Stomach smooth muscle (tissue), 2 donors: ENCODE results near the gene ZNF197.
"Not testable (repeated sequence)": the region's sequence is repeated elsewhere in the genome, so short reads cannot be mapped to it uniquely, and the experiment has no call there.

Experiments
- H3K27ac ChIP-seq: one replicate; pipeline ENCODE4 v1.7.0; 2013; ENCODE audit warnings: mild to moderate bottlenecking, low read length, inconsistent platforms
- H3K27me3 ChIP-seq, 2 donors: one replicate each; pipeline ENCODE4 v1.7.0; 2013; ENCODE audit warnings: low read length in 2 of 2; ENCODE audit not compliant: insufficient read depth in 2 of 2, control insufficient read depth in 1 of 2
- H3K36me3 ChIP-seq, 2 donors: one replicate each; pipeline ENCODE4 v1.7.0; 2013; ENCODE audit warnings: low read length in 2 of 2; ENCODE audit not compliant: control insufficient read depth in 2 of 2, insufficient read depth in 2 of 2
- H3K4me1 ChIP-seq: one replicate; pipeline ENCODE4 v1.7.0; 2013; ENCODE audit warnings: low read length; ENCODE audit not compliant: control insufficient read depth, insufficient read depth
- H3K4me3 ChIP-seq, 2 donors: one replicate each; pipeline ENCODE4 v1.7.0; 2013; ENCODE audit warnings: low read length in 2 of 2
- H3K9ac ChIP-seq, 2 donors: one replicate each; pipeline ENCODE4 v1.7.0; 2013; ENCODE audit warnings: low read length in 2 of 2, mild to moderate bottlenecking in 1 of 2
- H3K9me3 ChIP-seq, 2 donors: one replicate each; pipeline ENCODE4 v1.7.0; 2013; ENCODE audit warnings: low read length in 2 of 2; ENCODE audit not compliant: control insufficient read depth in 2 of 2
- donor health status: healthy.
- donor health status: Pancreatic carcinoma.

The ZNF197 gene

GRCh38 chr3:44661189-44661588 lies 36.4 kb downstream of the ZNF197 start:
- Histone ChIP-seq H3K36me3 (peaks cover 42 to 44% of the 10 kb centered on the region in 2 donors), H3K9ac (no peak overlapping the region), H3K27me3 (no peaks in the 10 kb centered on the region), H3K9me3 (peaks cover 19 to 21% of the 10 kb centered on the region in 2 donors), H3K4me1 (no peaks in the 10 kb centered on the region), H3K27ac (no peak overlapping the region), H3K4me3 (no peak overlapping the region)

DNA sequence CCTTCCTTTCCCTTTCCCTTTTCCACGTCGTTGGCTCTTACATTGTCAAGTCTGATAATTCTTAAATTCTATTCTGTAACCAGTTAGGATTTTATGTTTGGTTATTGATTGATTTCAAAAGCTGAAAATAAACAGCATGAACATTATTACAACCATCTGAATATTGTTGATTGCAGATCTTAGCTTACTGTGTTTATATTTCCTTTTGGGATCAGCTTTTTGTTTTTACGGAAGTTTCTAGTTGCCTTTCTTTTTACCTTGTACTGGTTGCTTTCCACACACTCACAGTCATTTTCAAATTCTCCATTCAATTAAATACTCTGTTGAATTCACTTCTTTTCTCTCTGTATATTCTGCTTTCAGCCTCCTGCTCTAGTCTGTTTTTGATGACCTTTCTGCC lies 40.3 kb downstream of the ZNF197 start:
- Histone ChIP-seq H3K9me3 (peaks cover 4 to 8% of the 10 kb centered on the region in 2 donors), H3K4me1 (no peaks in the 10 kb centered on the region), H3K9ac (no peak overlapping the region), H3K36me3 (peaks cover 8 to 9% of the 10 kb centered on the region in 2 donors), H3K27ac (no peak overlapping the region), H3K4me3 (no peak overlapping the region), H3K27me3 (no peaks in the 10 kb centered on the region)

GRCh38 chr3:44666346-44666745 lies 41.5 kb downstream of the ZNF197 start:
- Histone ChIP-seq H3K36me3 (peaks cover under 1% of the 10 kb centered on the region in 2 donors), H3K27me3 (no peaks in the 10 kb centered on the region), H3K9ac (no peak overlapping the region), H3K9me3 (peaks cover 0 to 4% of the 10 kb centered on the region in 2 donors), H3K4me1 (no peaks in the 10 kb centered on the region), H3K4me3 (no peak overlapping the region), H3K27ac (no peak overlapping the region)

DNA sequence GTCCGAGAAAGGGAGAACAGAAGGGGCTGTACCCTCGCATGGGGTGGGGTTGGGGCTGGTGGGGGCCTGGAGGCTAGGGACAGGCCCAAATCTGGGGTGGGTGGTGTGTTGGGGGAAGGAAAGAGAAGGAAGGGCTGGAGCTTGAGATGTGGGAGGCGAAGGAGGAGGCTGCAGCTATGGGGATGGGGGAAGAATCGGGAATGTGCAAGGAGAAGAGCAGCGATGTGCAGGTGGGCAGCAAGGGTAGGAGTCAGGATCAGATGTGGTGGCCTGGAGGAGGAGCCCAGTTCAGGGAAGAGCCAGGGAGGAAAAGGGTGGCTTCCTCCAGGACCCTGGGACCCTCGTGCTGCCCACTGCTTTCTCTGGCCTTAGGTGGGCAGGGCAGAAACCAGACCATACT lies 44.9 kb downstream of the ZNF197 start:
- no peaks in the 10 kb centered on the region for H3K36me3 ChIP-seq
- H3K9ac ChIP-seq, result no peak overlapping the region
- no peaks in the 10 kb centered on the region for H3K4me1 ChIP-seq
- H3K27me3 ChIP-seq, result no peaks in the 10 kb centered on the region
- H3K4me3 ChIP-seq, result no peak overlapping the region
- H3K9me3 ChIP-seq, result peaks cover 4 to 5% of the 10 kb centered on the region in 2 donors
- no peak overlapping the region for H3K27ac ChIP-seq

- H3K9me3 ChIP-seq, H3K4me1 ChIP-seq, H3K27ac ChIP-seq, H3K27me3 ChIP-seq, H3K9ac ChIP-seq, H3K36me3 ChIP-seq, H3K4me3 ChIP-seq: not testable (repeated sequence)
Observed at GRCh38 chr3:44673466-44673865, 48.6 kb downstream of the ZNF197 start.

- Histone ChIP-seq H3K36me3 (no peaks in the 10 kb centered on the region), H3K4me3 (no peak overlapping the region), H3K9me3 (peaks cover 0 to 5% of the 10 kb centered on the region in 2 donors), H3K27ac (no peak overlapping the region), H3K27me3 (no peaks in the 10 kb centered on the region), H3K9ac (no peak overlapping the region), H3K4me1 (no peaks in the 10 kb centered on the region)
Observed at GRCh38 chr3:44674211-44674610, 49.4 kb downstream of the ZNF197 start.

GRCh38 chr3:44678480-44679116 lies 53.8 kb downstream of the ZNF197 start:
- Histone ChIP-seq H3K9me3 (peaks cover 0 to 5% of the 10 kb centered on the region in 2 donors), H3K4me1 (no peaks in the 10 kb centered on the region), H3K27me3 (no peaks in the 10 kb centered on the region), H3K36me3 (peaks cover 0 to 9% of the 10 kb centered on the region in 2 donors), H3K9ac (no peak overlapping the region), H3K4me3 (no peak overlapping the region), H3K27ac (no peak overlapping the region)

DNA sequence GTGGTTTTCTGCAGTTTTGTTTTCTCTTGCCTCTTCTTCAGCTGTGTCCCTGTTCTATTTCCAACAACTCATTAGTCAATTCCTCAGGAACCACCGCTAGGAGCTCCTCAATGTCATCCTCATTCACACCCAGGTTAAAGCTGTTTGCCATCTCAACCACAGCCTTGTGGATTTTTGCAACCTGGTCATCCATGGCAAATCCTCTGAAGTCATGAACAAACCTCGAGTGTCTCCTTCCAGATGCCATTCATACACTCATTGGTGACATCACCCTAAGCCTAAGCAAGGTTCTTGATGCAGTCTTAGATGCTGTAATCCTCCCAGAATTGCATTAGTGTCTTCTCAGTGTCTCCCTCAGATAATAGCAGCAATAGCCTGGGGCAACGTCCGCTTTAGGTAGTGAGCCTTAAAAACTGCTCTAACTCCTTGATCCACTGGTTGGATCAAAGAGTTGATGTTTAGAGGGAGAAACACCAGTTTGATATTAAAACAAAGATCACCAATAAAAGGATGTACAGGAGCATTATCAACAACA lies 56.2 kb downstream of the ZNF197 start:
- Histone ChIP-seq H3K4me3 (no peak overlapping the region), H3K9ac (no peak overlapping the region), H3K4me1 (peaks cover 9% of the 10 kb centered on the region), H3K27ac (no peak overlapping the region), H3K9me3 (no peaks in the 10 kb centered on the region), H3K36me3 (peaks cover 2 to 9% of the 10 kb centered on the region in 2 donors), H3K27me3 (no peaks in the 10 kb centered on the region)

DNA sequence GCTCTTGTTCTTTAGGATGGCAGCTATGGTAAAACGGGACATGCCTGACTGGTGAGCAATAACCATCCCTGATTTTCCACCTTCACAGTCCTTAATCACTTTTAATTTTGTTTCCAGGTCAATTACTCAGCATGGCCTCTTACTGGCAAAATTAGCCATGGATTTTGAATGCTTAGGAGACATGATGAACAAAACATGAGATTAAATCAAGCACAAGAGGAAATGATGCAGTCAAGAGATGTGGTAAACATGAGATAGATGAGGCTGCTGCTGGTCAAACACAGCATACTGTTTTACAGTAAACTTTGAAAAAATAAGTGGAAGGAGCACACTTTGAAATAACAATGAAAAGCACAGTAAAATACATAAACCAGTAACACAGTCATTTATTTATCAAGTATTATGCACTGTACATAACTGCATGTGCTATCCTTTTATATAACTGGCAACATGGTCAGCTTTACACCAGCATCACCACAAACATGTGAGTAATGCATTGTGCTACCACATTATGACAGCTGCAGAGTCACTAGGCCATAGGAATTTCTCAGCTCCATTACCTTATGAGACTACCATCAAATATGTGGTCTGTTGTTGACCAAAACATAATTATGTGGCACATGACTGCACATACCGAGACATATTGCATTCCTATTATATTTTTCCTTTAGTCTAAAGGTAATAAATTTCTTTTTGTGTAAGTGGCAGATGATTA lies 57.5 kb downstream of the ZNF197 start:
- Histone ChIP-seq H3K9me3 (no peaks in the 10 kb centered on the region), H3K27ac (no peak overlapping the region)

GRCh38 chr3:44685128-44685800 lies 60.4 kb downstream of the ZNF197 start:
- Histone ChIP-seq H3K27ac (no peak overlapping the region), H3K9ac (peak overlapping the region; percentile 62 to 72)

More for the DNA sequence above, 57.5 kb downstream of the ZNF197 start:
- no peak overlapping the region for H3K9ac ChIP-seq
- H3K4me3 ChIP-seq, result no peak overlapping the region
- no peaks in the 10 kb centered on the region for H3K27me3 ChIP-seq
- peaks cover 2 to 9% of the 10 kb centered on the region in 2 donors for H3K36me3 ChIP-seq
- H3K4me1 ChIP-seq, result peaks cover 10% of the 10 kb centered on the region

More at GRCh38 chr3:44685128-44685800, 60.4 kb downstream of the ZNF197 start:
- peaks cover 10% of the 10 kb centered on the region for H3K4me1 ChIP-seq
- no peaks in the 10 kb centered on the region for H3K9me3 ChIP-seq
- H3K36me3 ChIP-seq, result peaks cover 2 to 9% of the 10 kb centered on the region in 2 donors
- H3K4me3 ChIP-seq, result peak overlapping the region; percentile 61 to 79
- H3K27me3 ChIP-seq, result no peaks in the 10 kb centered on the region
